Tibial artery (tissue), 4 donors: ENCODE measurements around the gene PCSK2.

ENCODE experiments used
- DNase-seq, 2 donors: peaks; one replicate each; pipeline ENCODE4 v3.0.0-alpha.2; 2019
- H3K27ac ChIP-seq, 2 donors: fragments of 200-600 bp; sonication (generic) in 1 of 2; 1 replicate in 1 of 2; 2 replicates in 1 of 2; pipeline ENCODE4 v1.5.1; 2018 to 2019; ENCODE audit warnings: mild to moderate bottlenecking in 1 of 2
- H3K27me3 ChIP-seq, 2 donors: fragments of 200-600 bp; sonication (generic) in 1 of 2; one replicate each; pipeline versions ENCODE4 v1.5.1 to v1.6.0; 2016 to 2019
- H3K36me3 ChIP-seq, 3 donors: fragments of 200-600 bp; sonication (generic) in 2 of 3; one replicate each; pipeline ENCODE4 v1.5.1; 2016 to 2019; ENCODE audit warnings: mild to moderate bottlenecking in 2 of 3
- H3K4me1 ChIP-seq, 4 donors: fragments of 200-600 bp; sonication (generic) in 2 of 4; 1 replicate in 3 of 4; 2 replicates in 1 of 4; pipeline ENCODE4 v1.5.1; 2016 to 2019
- H3K4me3 ChIP-seq, 2 donors: fragments of 200-600 bp; sonication (generic) in 1 of 2; 1 replicate in 1 of 2; 2 replicates in 1 of 2; pipeline ENCODE4 v1.5.1; 2018 to 2019; ENCODE audit warnings: mild to moderate bottlenecking in 2 of 2
- H3K9me3 ChIP-seq, 3 donors: fragments of 200-600 bp; sonication (generic) in 1 of 3; one replicate each; pipeline ENCODE4 v1.5.1; 2016 to 2019
- intact Hi-C: fragments of 100-400 bp; cut with DNase I; formaldehyde crosslinking; loops from one replicate; pipeline ENCODE4 v1.15.0; 2023; ENCODE audit warnings: low total_unique reads
- TF ChIP-seq, protein P1 (sequence below), 2 experiments: fragments of 200-600 bp in 1 of 2; fragments of 450-650 bp in 1 of 2; IDR thresholded peaks; one replicate each; pipeline ENCODE4 v1.5.1; 2017 to 2019; ENCODE audit warnings: antibody characterized with exemption in 2 of 2, mild to moderate bottlenecking in 1 of 2, moderate library complexity in 1 of 2

PCSK2 gene

DNA sequence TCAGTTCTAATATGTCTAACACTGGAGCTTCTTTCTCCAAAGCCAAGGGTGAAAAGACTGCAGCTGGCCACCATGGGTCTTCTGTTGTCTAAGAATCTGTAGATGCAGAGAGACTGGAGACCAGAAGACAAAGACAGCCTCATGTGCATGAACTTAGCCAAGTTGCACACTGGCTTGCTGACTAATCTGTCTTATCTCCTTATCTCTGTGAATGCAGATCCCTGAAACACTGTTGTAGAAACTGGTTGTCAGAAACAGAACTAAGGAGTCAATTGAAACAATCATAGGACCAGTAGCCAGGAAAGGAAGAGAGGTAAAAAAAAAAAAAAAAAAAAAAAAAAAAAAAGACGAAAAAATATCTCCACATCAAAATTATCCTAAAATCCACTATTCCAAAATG, 194.7 kb downstream of the PCSK2 start:
- Histone ChIP-seq H3K4me1 (no peaks in the 10 kb centered on the region), H3K36me3 (no peaks in the 10 kb centered on the region), H3K9me3 (no peaks in the 10 kb centered on the region), H3K4me3 (no peak overlapping the region), H3K27ac (no peak overlapping the region), H3K27me3 (no peaks in the 10 kb centered on the region)
- DNase-seq: no peak
- TF ChIP-seq, protein P1, sequence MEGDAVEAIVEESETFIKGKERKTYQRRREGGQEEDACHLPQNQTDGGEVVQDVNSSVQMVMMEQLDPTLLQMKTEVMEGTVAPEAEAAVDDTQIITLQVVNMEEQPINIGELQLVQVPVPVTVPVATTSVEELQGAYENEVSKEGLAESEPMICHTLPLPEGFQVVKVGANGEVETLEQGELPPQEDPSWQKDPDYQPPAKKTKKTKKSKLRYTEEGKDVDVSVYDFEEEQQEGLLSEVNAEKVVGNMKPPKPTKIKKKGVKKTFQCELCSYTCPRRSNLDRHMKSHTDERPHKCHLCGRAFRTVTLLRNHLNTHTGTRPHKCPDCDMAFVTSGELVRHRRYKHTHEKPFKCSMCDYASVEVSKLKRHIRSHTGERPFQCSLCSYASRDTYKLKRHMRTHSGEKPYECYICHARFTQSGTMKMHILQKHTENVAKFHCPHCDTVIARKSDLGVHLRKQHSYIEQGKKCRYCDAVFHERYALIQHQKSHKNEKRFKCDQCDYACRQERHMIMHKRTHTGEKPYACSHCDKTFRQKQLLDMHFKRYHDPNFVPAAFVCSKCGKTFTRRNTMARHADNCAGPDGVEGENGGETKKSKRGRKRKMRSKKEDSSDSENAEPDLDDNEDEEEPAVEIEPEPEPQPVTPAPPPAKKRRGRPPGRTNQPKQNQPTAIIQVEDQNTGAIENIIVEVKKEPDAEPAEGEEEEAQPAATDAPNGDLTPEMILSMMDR (IDR thresholded peaks at IDR 0.05): no peak
- intact Hi-C loops: no loop called here

DNA sequence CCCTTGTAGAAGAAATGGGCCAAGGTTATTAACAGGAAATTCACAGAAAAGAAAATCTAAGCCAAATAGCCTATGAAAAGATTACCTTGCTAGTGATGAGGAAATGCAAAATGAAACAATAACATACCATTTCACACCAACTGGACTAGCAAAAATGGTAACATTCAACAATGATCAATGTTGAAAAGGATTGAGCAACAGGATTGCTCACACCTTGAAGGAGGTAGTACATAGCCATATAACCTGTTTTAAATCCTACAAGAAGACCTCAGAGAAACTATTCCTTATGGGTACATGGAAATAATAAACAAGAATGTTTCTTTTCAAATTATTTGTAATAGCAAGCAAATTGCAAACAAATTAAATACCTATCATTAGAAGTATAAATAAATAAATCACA, 196.9 kb downstream of the PCSK2 start:
- Histone ChIP-seq H3K9me3 (no peaks in the 10 kb centered on the region), H3K4me1 (no peaks in the 10 kb centered on the region), H3K36me3 (no peaks in the 10 kb centered on the region), H3K27ac (no peak overlapping the region), H3K27me3 (no peaks in the 10 kb centered on the region), H3K4me3 (no peak overlapping the region)
- TF ChIP-seq, protein P1 (IDR thresholded peaks at IDR 0.05): no peak
- DNase-seq: no peak
- intact Hi-C loops: no loop called here

DNA sequence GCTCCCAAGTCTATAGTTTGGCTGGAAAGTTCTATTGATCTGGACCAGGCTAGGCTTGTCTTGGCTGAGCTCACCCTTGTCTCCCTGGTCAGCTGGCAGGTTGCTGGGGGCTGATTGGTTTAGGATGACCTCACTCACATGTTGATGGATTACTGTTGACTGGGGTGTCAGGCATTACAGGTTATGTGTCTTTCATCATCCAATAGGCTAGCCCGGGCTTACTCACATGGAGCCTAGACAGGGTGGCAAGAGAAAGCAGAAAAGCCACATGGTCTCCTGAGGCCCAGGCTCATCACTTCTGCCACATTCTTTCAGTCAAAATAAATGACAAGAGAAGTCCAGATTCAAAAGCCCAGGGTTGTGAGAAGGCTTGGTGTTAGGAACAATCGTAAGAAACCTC, 200.8 kb downstream of the PCSK2 start:
- H3K4me3 ChIP-seq: no peak overlapping the region
- TF ChIP-seq, protein P1 (IDR thresholded peaks at IDR 0.05): no peak
- H3K9me3 ChIP-seq: no peaks in the 10 kb centered on the region
- no peak for DNase-seq
- H3K36me3 ChIP-seq: no peaks in the 10 kb centered on the region
- peaks cover 0 to 11% (median 4%) of the 10 kb centered on the region in 4 donors for H3K4me1 ChIP-seq
- H3K27me3 ChIP-seq: peaks cover 0 to 8% of the 10 kb centered on the region in 2 donors
- intact Hi-C loops: no loop called here
- no peak overlapping the region for H3K27ac ChIP-seq

GRCh38 chr20:17430125-17430950, 203.5 kb downstream of the PCSK2 start:
- intact Hi-C loops: loop anchor here (2.0 kb wide), 1 partner anchor 628 kb away; no protein-coding TSS in a partner anchor
- no peak for DNase-seq

GRCh38 chr20:17431621-17432364, 205.0 kb downstream of the PCSK2 start:
- H3K36me3 ChIP-seq: no peaks in the 10 kb centered on the region
- no peak overlapping the region for H3K27ac ChIP-seq
- DNase-seq: no peak
- peaks cover 0 to 25% of the 10 kb centered on the region in 2 donors for H3K27me3 ChIP-seq
- intact Hi-C loops: loop anchor here (2.0 kb wide), 1 partner anchor 629 kb away; no protein-coding TSS in a partner anchor
- H3K4me3 ChIP-seq: no peak overlapping the region
- TF ChIP-seq, protein P1 (IDR thresholded peaks at IDR 0.05): peak; percentile 74 to 84
- H3K9me3 ChIP-seq: no peaks in the 10 kb centered on the region
- peaks cover 0 to 11% (median 4%) of the 10 kb centered on the region in 4 donors for H3K4me1 ChIP-seq

More at GRCh38 chr20:17430125-17430950, 203.5 kb downstream of the PCSK2 start:
- H3K9me3 ChIP-seq: no peaks in the 10 kb centered on the region
- TF ChIP-seq, protein P1 (IDR thresholded peaks at IDR 0.05): no peak
- no peaks in the 10 kb centered on the region for H3K36me3 ChIP-seq
- no peak overlapping the region for H3K4me3 ChIP-seq
- peaks cover 0 to 19% of the 10 kb centered on the region in 2 donors for H3K27me3 ChIP-seq
- peaks cover 0 to 11% (median 4%) of the 10 kb centered on the region in 4 donors for H3K4me1 ChIP-seq
- no peak overlapping the region for H3K27ac ChIP-seq
